ENCODE measurements around the gene CEL. TPM values are rescaled to one million over a fixed set of nuclear protein-coding genes. Genes with fewer than 3 reads are reported as not detected.

Gene CEL
- total RNA-seq, 1 experiment from 2014 or later: 6.9 TPM

GRCh38 chr9:133098871-133099270 is 37.1 kb downstream of the CEL start:
- no peak for TF ChIP-seq TCF7L2 (IDR thresholded peaks at IDR 0.05; ENCODE audit: borderline replicate concordance, extremely low read depth, insufficient read depth, insufficient read length)
- no peak for TF ChIP-seq ZBTB33 (IDR thresholded peaks at IDR 0.05; ENCODE audit: extremely low read depth, insufficient replicate concordance, low read length)
- TF ChIP-seq POLR2A (IDR thresholded peaks at IDR 0.05; ENCODE audit: borderline replicate concordance, extremely low read depth, insufficient read depth, insufficient read length): no peak
- TF ChIP-seq YY1 (IDR thresholded peaks at IDR 0.05; ENCODE audit: extremely low read depth, insufficient replicate concordance, low read depth, low read length): no peak
- TF ChIP-seq SRF (IDR thresholded peaks at IDR 0.05; ENCODE audit: low read depth): no peak
- no peak for TF ChIP-seq ZNF274 (IDR thresholded peaks at IDR 0.05; ENCODE audit: low read depth, low read length)
- TF ChIP-seq EGR1 (IDR thresholded peaks at IDR 0.05; ENCODE audit: low read depth): no peak
- TF ChIP-seq MAX (IDR thresholded peaks at IDR 0.05): no peak
- no peak for TF ChIP-seq REST (IDR thresholded peaks at IDR 0.05; ENCODE audit: low read depth)
- no peak for TF ChIP-seq RAD21 (IDR thresholded peaks at IDR 0.05; ENCODE audit: low read depth)
- no peak for TF ChIP-seq JUND (IDR thresholded peaks at IDR 0.05)
- no peak for TF ChIP-seq FOSL1 (IDR thresholded peaks at IDR 0.05; ENCODE audit: low read depth)
- TF ChIP-seq EZH2 (IDR thresholded peaks at IDR 0.05): no peak
- no peak for TF ChIP-seq POLR2AphosphoS5 (IDR thresholded peaks at IDR 0.05; ENCODE audit: low read depth, low read length)
- no peak for TF ChIP-seq EZH2phosphoT487 (IDR thresholded peaks at IDR 0.05; ENCODE audit: borderline replicate concordance)
- no peak for TF ChIP-seq ATF3 (IDR thresholded peaks at IDR 0.05)
- no peak for TF ChIP-seq ELF1 (IDR thresholded peaks at IDR 0.05; ENCODE audit: borderline replicate concordance, low read depth)
- no peak for TF ChIP-seq CBX3 (IDR thresholded peaks at IDR 0.05; ENCODE audit: low read depth)
- no peak for TF ChIP-seq SIN3A (IDR thresholded peaks at IDR 0.05; ENCODE audit: low read depth)
- Histone ChIP-seq H3K4me3 (replicated peaks in 1 of 2; ENCODE audit: low read depth in 1 of 2, low read length in 2 of 2) (no peak overlapping the region), H3K4me1 (ENCODE audit: control insufficient read depth in 1 of 2, insufficient read depth in 2 of 2, low read length in 2 of 2) (no peaks in the 10 kb centered on the region), H3K9me2 (ENCODE audit: insufficient read depth) (no peaks in the 10 kb centered on the region), H3K27ac (ENCODE audit: low read depth, low read length) (no peak overlapping the region), H3K36me3 (ENCODE audit: control insufficient read depth in 1 of 2, insufficient read depth in 2 of 2, low read length in 2 of 2) (peaks cover 23 to 42% of the 10 kb centered on the region in 2 experiments; a peak in 3 of 4 replicates), H2AFZ (ENCODE audit: low read depth, low read length, poor library complexity, severe bottlenecking) (no peak overlapping the region), H3K27me3 (ENCODE audit: insufficient read depth, low read length) (no peaks in the 10 kb centered on the region), H4K20me1 (ENCODE audit: insufficient read depth) (no peaks in the 10 kb centered on the region), H3K4me2 (ENCODE audit: low read length) (no peak overlapping the region), H3K9ac (ENCODE audit: low read length) (no peak overlapping the region), H3K79me2 (ENCODE audit: insufficient read depth, low read length) (no peaks in the 10 kb centered on the region), H3K9me3 (ENCODE audit: control insufficient read depth in 1 of 2, insufficient read depth in 1 of 2, low read depth in 1 of 2, low read length in 2 of 2) (peaks cover 8 to 16% of the 10 kb centered on the region in 2 experiments; a peak in 3 of 4 replicates)
- BruUV-seq (replicated peaks): no TSS peak
- DNase-seq (ENCODE audit: low read depth, low spot score) (no peak), ATAC-seq (no peak)
- ChIA-PET CTCF (interaction anchor here (2.6 kb wide), 1 partner anchor 46 kb away, joined by 6 read pairs; no protein-coding TSS in a partner anchor), RAD21 (ENCODE audit: low non-redundant PET in 1 of 2, low total read pairs in 2 of 2, uncharacterized antibody in 2 of 2, unreplicated experiment in 2 of 2) (no interaction called here), POLR2A (no interaction called here)
- intact Hi-C loops (cut with micrococcal nuclease): no loop called here
